Measurements from ENCODE around the gene RPS6KA4.

- TF ChIP-seq, protein P1, sequence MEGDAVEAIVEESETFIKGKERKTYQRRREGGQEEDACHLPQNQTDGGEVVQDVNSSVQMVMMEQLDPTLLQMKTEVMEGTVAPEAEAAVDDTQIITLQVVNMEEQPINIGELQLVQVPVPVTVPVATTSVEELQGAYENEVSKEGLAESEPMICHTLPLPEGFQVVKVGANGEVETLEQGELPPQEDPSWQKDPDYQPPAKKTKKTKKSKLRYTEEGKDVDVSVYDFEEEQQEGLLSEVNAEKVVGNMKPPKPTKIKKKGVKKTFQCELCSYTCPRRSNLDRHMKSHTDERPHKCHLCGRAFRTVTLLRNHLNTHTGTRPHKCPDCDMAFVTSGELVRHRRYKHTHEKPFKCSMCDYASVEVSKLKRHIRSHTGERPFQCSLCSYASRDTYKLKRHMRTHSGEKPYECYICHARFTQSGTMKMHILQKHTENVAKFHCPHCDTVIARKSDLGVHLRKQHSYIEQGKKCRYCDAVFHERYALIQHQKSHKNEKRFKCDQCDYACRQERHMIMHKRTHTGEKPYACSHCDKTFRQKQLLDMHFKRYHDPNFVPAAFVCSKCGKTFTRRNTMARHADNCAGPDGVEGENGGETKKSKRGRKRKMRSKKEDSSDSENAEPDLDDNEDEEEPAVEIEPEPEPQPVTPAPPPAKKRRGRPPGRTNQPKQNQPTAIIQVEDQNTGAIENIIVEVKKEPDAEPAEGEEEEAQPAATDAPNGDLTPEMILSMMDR (IDR thresholded peaks at IDR 0.05) = no peak
- TF ChIP-seq POLR2A (IDR thresholded peaks at IDR 0.05) (no peak), EP300 (IDR thresholded peaks at IDR 0.05) (no peak)
Observed at GRCh38 chr11:64364435-64364834, 5.5 kb downstream of the RPS6KA4 start.

Measured in tibial nerve (tissue), 4 donors.